ENCODE results near the gene VTI1A.

The VTI1A gene

GRCh38 chr10:112689327-112690072, 242.5 kb downstream of the VTI1A start:
- no peak for DNase-seq

- no peak for DNase-seq
These were observed 248.5 kb downstream of the VTI1A start for GRCh38 chr10:112695539-112695938.

GRCh38 chr10:112696592-112696991, 249.6 kb downstream of the VTI1A start:
- no peak for DNase-seq

- DNase-seq: no peak
These were observed 251.3 kb downstream of the VTI1A start for GRCh38 chr10:112698133-112698817.

- DNase-seq: no peak
These were observed 251.8 kb downstream of the VTI1A start for GRCh38 chr10:112698818-112699164.

- no peak for DNase-seq
These were observed 253.2 kb downstream of the VTI1A start for GRCh38 chr10:112700215-112700671.

GRCh38 chr10:112701211-112701877, 254.3 kb downstream of the VTI1A start:
- DNase-seq: no peak

- no peak for DNase-seq
These were observed 254.9 kb downstream of the VTI1A start for GRCh38 chr10:112701878-112702255.

GRCh38 chr10:112706577-112706976, 259.6 kb downstream of the VTI1A start:
- DNase-seq: no peak

- no peak for DNase-seq
These were observed 261.4 kb downstream of the VTI1A start for GRCh38 chr10:112708461-112708860.

GRCh38 chr10:112710528-112710927, 263.5 kb downstream of the VTI1A start:
- no peak for DNase-seq

- DNase-seq: no peak
These were observed 264.4 kb downstream of the VTI1A start for GRCh38 chr10:112711366-112711765.

- no peak for DNase-seq
These were observed 265.5 kb downstream of the VTI1A start for GRCh38 chr10:112712536-112712935.

GRCh38 chr10:112713411-112713810, 266.4 kb downstream of the VTI1A start:
- no peak for DNase-seq

GRCh38 chr10:112715581-112715980, 268.6 kb downstream of the VTI1A start:
- DNase-seq: no peak

- no peak for DNase-seq
These were observed 269.1 kb downstream of the VTI1A start for GRCh38 chr10:112716076-112716475.

- DNase-seq: no peak
These were observed 270.0 kb downstream of the VTI1A start for GRCh38 chr10:112716924-112717413.

GRCh38 chr10:112720178-112720577, 273.2 kb downstream of the VTI1A start:
- DNase-seq: no peak

GRCh38 chr10:112721080-112721698, 274.2 kb downstream of the VTI1A start:
- DNase-seq: peak in 1 of 5 experiments; percentile 34

GRCh38 chr10:112722758-112723157, 275.7 kb downstream of the VTI1A start:
- DNase-seq: no peak

GRCh38 chr10:112723876-112724275, 276.9 kb downstream of the VTI1A start:
- no peak for DNase-seq

GRCh38 chr10:112724404-112724991, 277.5 kb downstream of the VTI1A start:
- no peak for DNase-seq
